ENCODE measurements around the gene AUTS2.

- TF ChIP-seq GATA2 (IDR thresholded peaks at IDR 0.05; ENCODE audit: low read depth, low read length) = no peak
- TF ChIP-seq GATA3 (IDR thresholded peaks at IDR 0.05; ENCODE audit: low read depth, low read length) = no peak
Measured at GRCh38 chr7:69889976-69890351, 291.7 kb downstream of the AUTS2 start.
